ENCODE data around the gene SSBP2. TPM values are rescaled to one million over a fixed set of nuclear protein-coding genes. Genes with fewer than 3 reads are reported as not detected.
"Not testable (repeated sequence)": the region's sequence is repeated elsewhere in the genome, so short reads cannot be mapped to it uniquely, and the experiment has no call there.

The SSBP2 gene
- total RNA-seq, 1 experiment from 2014 or later, result 5.2 TPM

DNA sequence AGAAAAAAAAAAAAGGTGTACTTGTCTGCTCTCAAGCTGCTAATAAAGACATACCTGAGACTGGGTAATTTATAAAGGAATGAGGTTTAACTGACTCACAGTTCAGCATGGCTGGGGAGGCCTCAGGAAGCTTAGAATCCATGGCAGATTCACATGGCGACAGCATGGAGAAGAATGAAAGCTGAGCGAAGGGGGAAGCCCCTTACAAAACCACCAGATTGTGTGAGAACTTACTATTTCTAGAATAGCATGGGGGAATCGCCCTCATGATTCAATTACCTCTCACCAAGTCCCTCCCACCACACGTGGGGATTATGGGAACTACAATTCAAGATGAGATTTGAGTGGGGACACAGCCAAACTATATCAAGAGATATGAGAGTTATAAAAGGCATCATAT is 122.8 kb downstream of the SSBP2 start:
- H2AFZ ChIP-seq (ENCODE audit: low read depth, low read length, poor library complexity, severe bottlenecking); RAD21 ChIA-PET (ENCODE audit: low non-redundant PET in 1 of 2, low total read pairs in 2 of 2, uncharacterized antibody in 2 of 2, unreplicated experiment in 2 of 2); H3K9me3 ChIP-seq (ENCODE audit: control insufficient read depth in 1 of 2, insufficient read depth in 1 of 2, low read depth in 1 of 2, low read length in 2 of 2); H4K20me1 ChIP-seq (ENCODE audit: insufficient read depth); H3K4me2 ChIP-seq (ENCODE audit: low read length); ATAC-seq; BruUV-seq (replicated peaks); H3K36me3 ChIP-seq (ENCODE audit: control insufficient read depth in 1 of 2, insufficient read depth in 2 of 2, low read length in 2 of 2); H3K9me2 ChIP-seq (ENCODE audit: insufficient read depth); POLR2A ChIA-PET; H3K4me3 ChIP-seq (replicated peaks in 1 of 2; ENCODE audit: low read depth in 1 of 2, low read length in 2 of 2); H3K9ac ChIP-seq (ENCODE audit: low read length); intact Hi-C loops (cut with micrococcal nuclease); H3K27me3 ChIP-seq (ENCODE audit: insufficient read depth, low read length); DNase-seq (ENCODE audit: low read depth, low spot score); H3K79me2 ChIP-seq (ENCODE audit: insufficient read depth, low read length); H3K27ac ChIP-seq (ENCODE audit: low read depth, low read length): not testable (repeated sequence)
- CTCF ChIA-PET, result interaction anchor here (0.9 kb wide), 1 partner anchor 631 kb away, joined by 4 read pairs; no protein-coding TSS in a partner anchor
- H3K4me1 ChIP-seq (ENCODE audit: control insufficient read depth in 1 of 2, insufficient read depth in 2 of 2, low read length in 2 of 2), result peaks cover 11 to 19% of the 10 kb centered on the region in 2 experiments; a peak in 3 of 4 replicates

DNA sequence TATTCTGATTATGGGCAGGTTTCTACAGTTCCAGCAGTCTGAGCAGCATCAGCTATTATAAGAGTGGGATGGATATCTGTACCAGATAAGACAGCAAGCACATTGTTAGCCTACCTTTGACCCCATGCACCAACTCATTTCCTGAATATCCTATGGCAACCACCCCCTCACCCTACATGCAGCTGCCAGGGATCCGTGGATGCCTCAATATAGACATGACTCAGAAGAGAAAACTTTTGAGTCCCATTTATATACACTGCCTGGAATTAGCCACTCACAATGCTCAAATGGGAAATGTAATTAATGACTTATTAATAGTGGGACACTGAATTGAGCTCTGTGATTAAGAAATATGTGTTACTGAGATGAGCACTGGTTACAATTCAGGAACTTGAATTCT is 124.4 kb downstream of the SSBP2 start:
- Histone ChIP-seq H3K9me3 (ENCODE audit: control insufficient read depth in 1 of 2, insufficient read depth in 1 of 2, low read depth in 1 of 2, low read length in 2 of 2) (no peaks in the 10 kb centered on the region), H3K79me2 (ENCODE audit: insufficient read depth, low read length) (no peaks in the 10 kb centered on the region), H3K4me2 (ENCODE audit: low read length) (peak overlapping the region; percentile 71), H3K27me3 (ENCODE audit: insufficient read depth, low read length) (no peaks in the 10 kb centered on the region), H4K20me1 (ENCODE audit: insufficient read depth) (no peaks in the 10 kb centered on the region), H3K4me1 (ENCODE audit: control insufficient read depth in 1 of 2, insufficient read depth in 2 of 2, low read length in 2 of 2) (peaks cover 11 to 19% of the 10 kb centered on the region in 2 experiments; a peak in 3 of 4 replicates), H2AFZ (ENCODE audit: low read depth, low read length, poor library complexity, severe bottlenecking) (peak overlapping the region; percentile 79), H3K4me3 (replicated peaks in 1 of 2; ENCODE audit: low read depth in 1 of 2, low read length in 2 of 2) (peak overlapping the region in 1 of 2 experiments; percentile 18; a peak in 1 of 4 replicates), H3K27ac (ENCODE audit: low read depth, low read length) (no peak overlapping the region), H3K36me3 (ENCODE audit: control insufficient read depth in 1 of 2, insufficient read depth in 2 of 2, low read length in 2 of 2) (no peaks in the 10 kb centered on the region), H3K9me2 (ENCODE audit: insufficient read depth) (no peaks in the 10 kb centered on the region), H3K9ac (ENCODE audit: low read length) (no peak overlapping the region)
- ChIA-PET RAD21 (ENCODE audit: low non-redundant PET in 1 of 2, low total read pairs in 2 of 2, uncharacterized antibody in 2 of 2, unreplicated experiment in 2 of 2) (no interaction called here), POLR2A (no interaction called here), CTCF (no interaction called here)
- ATAC-seq (peak; percentile 90), DNase-seq (ENCODE audit: low read depth, low spot score) (peak; percentile 36)
- TF ChIP-seq EGR1 (IDR thresholded peaks at IDR 0.05; ENCODE audit: low read depth) (0 out of 2 replicates have a peak, but pooled peaks have one; percentile 40), EZH2phosphoT487 (IDR thresholded peaks at IDR 0.05; ENCODE audit: borderline replicate concordance) (no peak), SP1 (IDR thresholded peaks at IDR 0.05; ENCODE audit: low read depth) (peak; percentile 8; the same call in 1 of the 2 replicates)
- intact Hi-C loops (cut with micrococcal nuclease), result no loop called here
- no TSS peak for BruUV-seq (replicated peaks)

Data from HCT116 (cell line).